K562 (cell line): Measurements from ENCODE around the gene INTS6. TPM values are rescaled to one million over a fixed set of nuclear protein-coding genes. Genes with fewer than 3 reads are reported as not detected.

Source experiments
- ATAC-seq: fragments of 200-7000 bp; cut with Tn5 transposase; 3 replicates; pipeline ENCODE4 v1.9.1; 2020; ENCODE audit warnings: moderate library complexity
- BruUV-seq: library from RNA; stranded (reverse); fragments of 400-500 nt; replicated peaks from 2 replicates; lab custom pipeline; 2021; lab: Mats Ljungman, UMichigan
- CTCF ChIA-PET: fragments of 300-600 bp; formaldehyde crosslinking; extraction: SDS; loops from one replicate; lab custom pipeline; 2021; ENCODE audit warnings: low intra/inter-chr PET ratio; lab: Yijun Ruan, JAX
- POLR2A ChIA-PET: fragments of 300-600, 350-650 bp; sonication (Branson Sonifier 250); formaldehyde crosslinking; extraction: SDS; loops from one replicate; lab custom pipeline; 2021; ENCODE audit warnings: antibody characterized with exemption, inconsistent platforms; lab: Yijun Ruan, JAX
- DNase-seq, 4 experiments: peaks; one replicate each; pipeline versions ENCODE4 v3.0.0 to v3.0.0-alpha.2; 2011 to 2018; ENCODE audit warnings: low spot score in 3 of 4, mixed read lengths in 3 of 4; ENCODE audit errors: extremely low read depth in 1 of 4
- FAIRE-seq: peaks from 2 replicates; lab custom pipeline; 2011; peaks lifted over from hg19 to GRCh38; lab: Jason Lieb, UNC
- H2AFZ ChIP-seq: 2 replicates; pipeline ENCODE4 v1.6.0; 2011; ENCODE audit warnings: low read depth, low read length, control low read depth, inconsistent platforms
- H3K27ac ChIP-seq: fragments of 200-600 bp; 3 replicates; pipeline ENCODE4 v1.8.0; 2011; ENCODE audit warnings: low read depth, mild to moderate bottlenecking, control low read depth, inconsistent platforms, low read length, moderate library complexity, mixed read lengths; ENCODE audit errors: extremely low read depth
- H3K27me3 ChIP-seq, 2 experiments: fragments of 300-600 bp in 1 of 2; 2 replicates in 1 of 2; 3 replicates in 1 of 2; pipeline versions ENCODE4 v1.6.0 to v1.8.0; 2011; ENCODE audit warnings: inconsistent platforms in 2 of 2, low read length in 2 of 2, mild to moderate bottlenecking in 1 of 2, mixed read lengths in 1 of 2, moderate library complexity in 1 of 2; ENCODE audit not compliant: control insufficient read depth in 2 of 2, insufficient read depth in 2 of 2
- H3K36me3 ChIP-seq: fragments of 300-600 bp; 3 replicates; pipeline ENCODE4 v1.8.0; 2011; ENCODE audit warnings: mild to moderate bottlenecking, low read length, inconsistent platforms; ENCODE audit not compliant: control insufficient read depth, insufficient read depth
- H3K4me1 ChIP-seq, 2 experiments: fragments of 200-600 bp in 1 of 2; replicated peaks in 1 of 2; 2 replicates in 1 of 2; 3 replicates in 1 of 2; pipeline versions ENCODE4 v1.5.1 to v1.8.0; 2011; ENCODE audit warnings: inconsistent platforms in 2 of 2, low read length in 2 of 2, mild to moderate bottlenecking in 1 of 2, mixed read lengths in 1 of 2, moderate library complexity in 1 of 2; ENCODE audit not compliant: control insufficient read depth in 2 of 2, insufficient read depth in 2 of 2
- H3K4me2 ChIP-seq: 2 replicates; pipeline ENCODE4 v1.6.1; 2011; ENCODE audit warnings: low read length, control low read depth, inconsistent platforms, mixed read lengths; ENCODE audit not compliant: insufficient read depth
- H3K4me3 ChIP-seq: fragments of 200-600 bp; sonication (generic), shearing (Covaris generic); 2 replicates; pipeline ENCODE4 v1.5.1; 2016; ENCODE audit warnings: control low read depth, inconsistent platforms
- H3K79me2 ChIP-seq: fragments of 200-600 bp; 3 replicates; pipeline ENCODE4 v1.8.0; 2011; ENCODE audit warnings: low read length, inconsistent platforms; ENCODE audit not compliant: control insufficient read depth, insufficient read depth
- H3K9ac ChIP-seq, 2 experiments: 2 replicates each; pipeline versions ENCODE4 v1.6.0 to v1.6.1; 2011; ENCODE audit warnings: low read depth in 2 of 2, low read length in 2 of 2, control low read depth in 1 of 2, inconsistent platforms in 1 of 2, mild to moderate bottlenecking in 1 of 2, mixed read lengths in 1 of 2; ENCODE audit not compliant: insufficient read depth in 1 of 2
- H3K9me1 ChIP-seq: one replicate; pipeline ENCODE4 v1.6.0; 2011; ENCODE audit warnings: inconsistent platforms, mild to moderate bottlenecking, low read length, moderate library complexity; ENCODE audit not compliant: control insufficient read depth, insufficient read depth
- H3K9me3 ChIP-seq: replicated peaks from 2 replicates; pipeline ENCODE4 v1.5.1; 2011; ENCODE audit warnings: low read depth, low read length, inconsistent platforms; ENCODE audit not compliant: control insufficient read depth, insufficient read depth
- H4K20me1 ChIP-seq: replicated peaks from 2 replicates; pipeline ENCODE4 v1.6.1; 2011; ENCODE audit warnings: low read length, inconsistent platforms, mixed read lengths; ENCODE audit not compliant: control insufficient read depth, insufficient read depth
- ATF6 ChIP-seq: sonication (generic); formaldehyde crosslinking; IDR thresholded peaks from 2 replicates; pipeline ENCODE4 v1.4.0; 2020; ENCODE audit warnings: mild to moderate bottlenecking, missing genetic modification reagents
- C11orf30 ChIP-seq: fragments of 450-650 bp; IDR thresholded peaks from 2 replicates; pipeline ENCODE4 v1.6.1; 2016; ENCODE audit warnings: low read depth, mild to moderate bottlenecking
- ETS1 ChIP-seq: conservative IDR thresholded peaks from 2 replicates; pipeline ENCODE4 v1.6.1; 2011; ENCODE audit warnings: low read depth, mild to moderate bottlenecking, low read length; ENCODE audit not compliant: control insufficient read depth
- GTF2F1 ChIP-seq: IDR thresholded peaks from 2 replicates; pipeline ENCODE4 v1.6.1; 2011; ENCODE audit warnings: low read depth, low read length, improper control_type of control experiment
- KLF16 ChIP-seq: IDR thresholded peaks from 2 replicates; pipeline ENCODE4 v1.6.1; 2016; ENCODE audit warnings: antibody characterized with exemption
- MEF2A ChIP-seq: IDR thresholded peaks from 2 replicates; pipeline ENCODE4 v1.6.1; 2011; ENCODE audit warnings: low read depth, mild to moderate bottlenecking, low read length, moderate library complexity; ENCODE audit not compliant: control insufficient read depth
- MYNN ChIP-seq, 2 experiments: sonication (generic); formaldehyde crosslinking in 1 of 2; IDR thresholded peaks; 2 replicates each; pipeline versions ENCODE4 v1.5.0 to v1.6.1; 2016 to 2020; ENCODE audit warnings: antibody characterized with exemption in 1 of 2, missing genetic modification reagents in 1 of 2
- NBN ChIP-seq: fragments of 450-650 bp; IDR thresholded peaks from 2 replicates; pipeline ENCODE4 v1.6.1; 2016; ENCODE audit warnings: low read depth, mild to moderate bottlenecking
- PCBP2 ChIP-seq: fragments of 200-400 bp; formaldehyde crosslinking; IDR thresholded peaks from 2 replicates; pipeline ENCODE4 v1.6.1; 2018; ENCODE audit warnings: low read length, low read depth, mild to moderate bottlenecking, moderate library complexity; ENCODE audit not compliant: poor library complexity, severe bottlenecking
- PTBP1 ChIP-seq: fragments of 200-400 bp; formaldehyde crosslinking; IDR thresholded peaks from 2 replicates; pipeline ENCODE4 v1.6.1; 2017; ENCODE audit warnings: low read depth, low read length
- SMARCE1 ChIP-seq: fragments of 450-650 bp; IDR thresholded peaks from 2 replicates; pipeline ENCODE4 v1.7.1; 2016; ENCODE audit warnings: mild to moderate bottlenecking
- SUPT5H ChIP-seq: fragments of 450-650 bp; IDR thresholded peaks from 2 replicates; pipeline ENCODE4 v1.6.1; 2016
- TEAD4 ChIP-seq, 2 experiments: sonication (generic) in 1 of 2; formaldehyde crosslinking in 1 of 2; IDR thresholded peaks; 2 replicates each; pipeline versions ENCODE4 v1.6.1 to v1.8.0; 2012 to 2022; ENCODE audit warnings: borderline replicate concordance in 1 of 2, inconsistent platforms in 1 of 2, low read length in 1 of 2, mild to moderate bottlenecking in 1 of 2, missing genetic modification reagents in 1 of 2
- YY1 ChIP-seq, 3 experiments: IDR thresholded peaks; 2 replicates each; pipeline ENCODE4 v1.6.1; 2011; ENCODE audit warnings: low read length in 2 of 3, mild to moderate bottlenecking in 2 of 3, moderate library complexity in 2 of 3, borderline replicate concordance in 1 of 3, control low read depth in 1 of 3, low read depth in 1 of 3; ENCODE audit not compliant: insufficient read depth in 3 of 3, insufficient replicate concordance in 2 of 3, control insufficient read depth in 1 of 3, insufficient read length in 1 of 3; ENCODE audit errors: extremely low read depth in 1 of 3
- ZNF583 ChIP-seq: fragments of 250-450 bp; sonication (Bioruptor Pico); IDR thresholded peaks from 2 replicates; pipeline ENCODE4 v1.4.0; 2020
- ZNF584 ChIP-seq: fragments of 200-800 bp; sonication (Bioruptor generic); IDR thresholded peaks from 2 replicates; pipeline ENCODE4 v1.6.1; 2016; ENCODE audit warnings: low read depth, mild to moderate bottlenecking, missing genetic modification characterization, missing compliant biosample characterization
- ZNF586 ChIP-seq: fragments of 450-650 bp; formaldehyde crosslinking; conservative IDR thresholded peaks from 2 replicates; pipeline ENCODE4 v1.4.0; 2020; ENCODE audit warnings: mild to moderate bottlenecking, moderate library complexity
- WGBS: fragments of 100-300 bp; shearing (Covaris generic); methylation state at CpG from one replicate; pipeline ENCODE4 v1.1.6; 2016; ENCODE audit warnings: low coverage, mixed read lengths; ENCODE audit not compliant: insufficient coverage; ENCODE audit errors: missing lambda C conversion rate; 5-methylcytosine and 5-hydroxymethylcytosine counted together
- in situ Hi-C: fragments of 300-500 bp; cut with MboI; formaldehyde crosslinking; loops from 4 replicates; pipeline ENCODE4 v1.15.0; 2018; ENCODE audit warnings: inconsistent platforms, mixed read lengths
- intact Hi-C: fragments of 100-400 bp; cut with micrococcal nuclease; formaldehyde crosslinking; loops from 2 replicates; pipeline ENCODE4 v1.14.2; 2022
- polyA plus RNA-seq, 8 experiments: library from polyadenylated mRNA; depleted of rRNA in 4 of 8; stranded (reverse) in 5 of 8; unstranded in 3 of 8; fragments of >200 nt; fragmentation: Nextera tagmentation in 2 of 8; fragmentation: Illumina TruSeq in 1 of 8; extraction: Ambion mirVana in 2 of 8; extraction: Trizol in 1 of 8; gene quantifications; 2 replicates each; pipeline versions ENCODE4 v1.2.1 to v1.2.3, GENCODE V29; 2011 to 2014; ENCODE audit warnings: inconsistent platforms in 1 of 8, missing spikeins in 1 of 8
- total RNA-seq, 7 experiments: library from RNA; depleted of rRNA in 6 of 7; stranded (reverse); fragments of >200 nt in 6 of 7; fragmentation: Illumina TruSeq in 2 of 7; extraction: Trizol in 2 of 7; gene quantifications; 2 replicates each; pipeline versions ENCODE4 v1.2.1 to v1.2.3, GENCODE V29; 2011 to 2021; ENCODE audit warnings: low replicate concordance in 1 of 7

Gene INTS6
- total and polyA plus RNA-seq, 9 of the 15 experiments (the other 6 are each of a cell fraction or from before 2014, with no cell fraction given): 3.7 to 29.8 (median 16.1) TPM

- ATAC-seq (no peak; the same call in 2 of the 3 replicates), DNase-seq (no peak), FAIRE-seq (no peak)
- Histone ChIP-seq H3K79me2 (no peaks in the 10 kb centered on the region), H3K9me3 (no peaks in the 10 kb centered on the region), H2AFZ (no peak overlapping the region), H3K27me3 (peaks cover 5 to 31% of the 10 kb centered on the region in 2 experiments; a peak in 4 of 5 replicates), H3K27ac (no peak overlapping the region), H3K4me1 (no peaks in the 10 kb centered on the region), H3K4me3 (no peak overlapping the region), H3K9me1 (no peaks in the 10 kb centered on the region), H3K4me2 (no peak overlapping the region), H4K20me1 (no peaks in the 10 kb centered on the region), H3K9ac (no peak overlapping the region), H3K36me3 (no peaks in the 10 kb centered on the region)
- intact Hi-C loops: no loop called here
- no peak for TF ChIP-seq PCBP2
- TF ChIP-seq ZNF586 (CRISPR knock-in tag): no peak
- no peak for TF ChIP-seq SUPT5H
- TF ChIP-seq PTBP1: no peak
- TF ChIP-seq MEF2A: no peak
- no peak for TF ChIP-seq ZNF583 (CRISPR knock-in tag)
- no peak for TF ChIP-seq TEAD4 (IDR thresholded peaks at IDR 0.05; ENCODE audit: low read length)
- TF ChIP-seq TEAD4 (CRISPR knock-in tag; IDR thresholded peaks at IDR 0.05; ENCODE audit: borderline replicate concordance): no peak
- TF ChIP-seq YY1 (IDR thresholded peaks at IDR 0.05; ENCODE audit: borderline replicate concordance in 1 of 3, control insufficient read depth in 1 of 3, extremely low read depth in 1 of 3, insufficient read depth in 3 of 3, insufficient read length in 1 of 3, insufficient replicate concordance in 2 of 3, low read depth in 1 of 3, low read length in 2 of 3): no peak
- no peak for TF ChIP-seq KLF16
- no peak for TF ChIP-seq ETS1
- no peak for TF ChIP-seq SMARCE1
- TF ChIP-seq MYNN (IDR thresholded peaks at IDR 0.05): no peak
- no peak for TF ChIP-seq MYNN (CRISPR knock-in tag; IDR thresholded peaks at IDR 0.05)
- TF ChIP-seq ZNF584 (CRISPR knock-in tag): no peak
- no peak for TF ChIP-seq ATF6
- TF ChIP-seq GTF2F1: no peak
- TF ChIP-seq C11orf30: no peak
- no peak for TF ChIP-seq NBN
- in situ Hi-C loops: no loop called here
- BruUV-seq: no TSS peak
- POLR2A ChIA-PET: no interaction called here
- CTCF ChIA-PET: no interaction called here
- 7% methylated on average over 2 of the region's 9 CpGs for WGBS
Measured at GRCh38 chr13:51347099-51347498, 105.7 kb downstream of the INTS6 start.
